ENCODE data around the gene PPP1R11.

- TF ChIP-seq EZH2phosphoT487 (IDR thresholded peaks at IDR 0.05; ENCODE audit: low read depth, severe bottlenecking, unreplicated experiment), result no peak
- TF ChIP-seq EZH2 (IDR thresholded peaks at IDR 0.05; ENCODE audit: borderline replicate concordance), result no peak
- TF ChIP-seq CTCF (IDR thresholded peaks at IDR 0.05; ENCODE audit: poor library complexity), result no peak
These were observed 4.9 kb downstream of the PPP1R11 start for GRCh38 chr6:30071858-30072257.

All from hepatocyte (in vitro differentiated cells).